ENCODE measurements around the gene NRL.
"Not testable (repeated sequence)": the region's sequence is repeated elsewhere in the genome, so short reads cannot be mapped to it uniquely, and the experiment has no call there.

Gene NRL

GRCh38 chr14:24123424-24124417 is 9.0 kb upstream of the NRL start:
- DNase-seq: no peak

DNA sequence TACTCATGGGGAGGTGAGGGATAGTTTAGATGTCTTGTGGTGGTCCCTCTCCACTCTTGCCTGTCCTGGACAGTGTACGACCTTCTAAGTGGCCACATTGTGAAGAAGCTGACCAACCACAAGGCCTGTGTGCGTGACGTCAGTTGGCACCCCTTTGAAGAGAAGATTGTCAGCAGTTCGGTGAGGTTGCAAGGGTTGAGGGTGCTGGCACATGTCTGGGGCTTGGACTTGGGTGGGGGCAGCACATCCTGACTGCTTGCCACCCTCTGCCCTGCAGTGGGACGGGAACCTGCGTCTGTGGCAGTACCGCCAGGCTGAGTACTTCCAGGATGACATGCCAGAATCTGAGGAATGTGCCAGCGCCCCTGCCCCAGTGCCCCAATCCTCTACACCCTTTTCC is 8.1 kb upstream of the NRL start:
- DNase-seq: no peak

DNA sequence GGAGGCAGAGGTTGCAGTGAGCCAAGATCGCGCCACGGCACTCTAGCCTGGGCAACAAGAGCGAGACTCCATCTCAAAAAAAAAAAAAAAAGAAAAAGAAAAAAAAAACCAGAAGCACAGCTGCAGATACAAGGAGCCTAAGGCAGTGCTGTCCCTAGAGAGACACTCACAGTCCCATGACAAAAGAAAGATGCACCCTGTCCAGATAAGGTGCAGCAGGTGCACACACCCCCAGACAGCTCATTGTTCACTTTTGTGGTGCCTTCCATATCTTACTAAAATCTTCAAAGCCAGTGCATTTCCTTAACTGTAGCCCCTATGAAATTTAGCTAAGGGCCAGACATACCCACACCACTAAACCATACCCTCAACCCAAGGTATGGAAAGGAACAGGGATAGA is 7.7 kb upstream of the NRL start:
- no peak for DNase-seq

GRCh38 chr14:24121210-24121609 is 6.5 kb upstream of the NRL start:
- DNase-seq: no peak

DNA sequence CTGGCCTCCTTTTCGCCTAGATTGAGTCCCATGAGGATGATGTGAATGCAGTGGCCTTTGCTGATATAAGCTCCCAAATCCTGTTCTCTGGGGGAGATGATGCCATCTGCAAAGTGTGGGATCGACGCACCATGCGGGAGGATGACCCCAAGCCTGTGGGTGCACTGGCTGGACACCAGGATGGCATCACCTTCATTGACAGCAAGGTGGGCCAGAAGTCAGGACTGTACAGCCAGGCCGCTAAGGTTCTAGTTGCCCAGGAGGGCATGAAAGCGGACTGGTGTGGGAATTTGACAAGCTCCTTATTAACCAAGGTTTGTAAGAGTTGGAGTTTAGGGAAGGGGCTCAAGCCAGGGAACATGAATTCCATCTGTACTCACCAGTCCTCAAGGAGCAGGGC is 4.9 kb upstream of the NRL start:
- DNase-seq: no peak

DNA sequence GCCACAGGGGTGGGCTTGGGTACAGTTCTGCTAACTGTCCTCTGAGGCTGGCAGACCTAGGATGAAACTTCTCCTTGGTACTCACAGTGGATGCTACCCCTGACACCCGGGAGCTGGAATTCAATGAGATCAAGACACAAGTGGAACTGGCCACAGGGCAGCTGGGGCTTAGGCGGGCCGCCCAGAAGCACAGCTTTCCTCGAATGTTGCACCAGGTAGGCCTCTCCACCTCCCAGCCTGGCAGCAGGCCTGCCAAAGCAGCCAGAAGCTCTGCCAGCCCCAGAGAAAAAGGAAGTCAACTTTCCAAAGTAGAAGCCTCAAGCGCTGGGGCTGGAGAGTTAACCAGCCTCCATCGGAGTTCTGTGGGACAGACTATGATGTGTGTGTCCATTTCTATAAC is 2.4 kb upstream of the NRL start:
- no peak for DNase-seq

GRCh38 chr14:24116128-24116814 is 1.5 kb upstream of the NRL start:
- no peak for DNase-seq

- DNase-seq: no peak
Observed at GRCh38 chr14:24115422-24116127, 826 bp upstream of the NRL start.

DNA sequence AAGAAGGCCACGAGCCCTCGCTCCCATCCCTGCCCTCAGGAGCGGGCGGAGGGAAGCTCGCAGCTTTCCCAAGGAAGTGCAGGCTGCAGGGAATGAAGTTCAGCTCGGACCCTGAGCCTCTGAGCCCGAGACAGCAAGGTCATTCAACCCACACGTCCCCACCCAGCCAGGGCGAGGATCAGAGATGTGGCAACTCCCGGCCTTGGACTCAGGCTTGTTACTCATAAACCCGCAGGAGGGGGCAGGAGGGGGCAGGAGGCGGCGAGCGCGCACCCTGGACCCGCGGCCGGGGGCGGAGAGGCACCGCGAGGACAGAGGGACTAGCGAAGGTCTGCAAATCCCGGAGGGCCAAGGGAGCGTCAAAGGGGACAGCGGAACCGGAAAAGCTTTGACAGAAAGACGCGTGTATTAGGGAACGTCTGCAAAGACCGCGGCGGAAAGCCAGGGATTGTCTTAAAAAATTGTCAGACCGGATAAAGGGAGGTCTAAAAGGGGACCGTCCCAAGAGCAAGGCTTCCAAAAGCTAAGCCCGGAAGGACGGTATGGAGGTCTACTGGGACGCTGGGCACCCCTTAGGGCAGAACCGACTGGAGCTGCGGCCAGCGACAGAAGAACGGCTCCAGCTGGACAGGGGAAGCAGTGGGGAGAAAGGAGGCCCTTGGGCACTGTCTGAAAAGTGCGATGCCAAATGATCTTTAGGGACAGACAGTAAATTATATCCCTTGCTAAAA is 783 bp downstream of the NRL start:
- peak; percentile 92 for DNase-seq

DNA sequence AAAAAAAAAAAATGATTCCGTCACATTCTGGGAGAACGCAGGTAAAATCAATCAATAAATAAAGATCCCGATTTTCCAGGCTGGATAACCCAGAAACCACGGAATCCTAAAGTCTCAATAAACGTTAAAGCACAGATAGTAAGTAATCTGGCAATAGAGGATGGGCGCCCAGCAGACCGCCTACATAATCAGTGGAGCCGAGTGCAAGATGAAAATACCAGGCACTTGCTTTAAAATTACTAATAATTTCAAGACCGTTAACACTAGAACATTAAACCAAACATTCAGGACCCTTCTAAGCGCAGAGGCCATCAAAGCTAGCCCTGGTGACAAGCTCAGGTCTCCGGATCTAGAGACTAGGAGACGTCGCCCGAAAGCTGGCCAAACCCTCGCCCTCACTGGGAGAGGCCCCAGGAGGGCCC is 1.4 kb downstream of the NRL start:
- DNase-seq: no peak

DNA sequence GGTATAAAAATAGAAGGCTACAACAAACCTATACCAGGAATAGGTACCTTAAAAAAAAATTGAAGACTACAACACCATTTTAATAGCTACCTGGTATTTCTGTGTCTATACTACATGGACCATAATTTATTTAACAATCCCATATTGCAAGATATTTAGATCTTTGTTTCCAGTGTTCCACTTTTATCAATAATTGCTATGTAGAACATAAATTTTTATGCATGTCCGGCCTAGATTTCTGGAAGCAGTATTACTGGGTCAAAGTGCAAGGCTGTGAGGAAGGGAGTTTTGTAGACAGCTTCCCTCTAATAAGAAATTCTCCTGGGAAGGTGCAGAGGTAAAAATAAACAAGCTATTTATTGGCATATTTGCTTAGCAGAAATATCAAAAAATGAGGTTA is 4.2 kb downstream of the NRL start:
- no peak for DNase-seq

DNA sequence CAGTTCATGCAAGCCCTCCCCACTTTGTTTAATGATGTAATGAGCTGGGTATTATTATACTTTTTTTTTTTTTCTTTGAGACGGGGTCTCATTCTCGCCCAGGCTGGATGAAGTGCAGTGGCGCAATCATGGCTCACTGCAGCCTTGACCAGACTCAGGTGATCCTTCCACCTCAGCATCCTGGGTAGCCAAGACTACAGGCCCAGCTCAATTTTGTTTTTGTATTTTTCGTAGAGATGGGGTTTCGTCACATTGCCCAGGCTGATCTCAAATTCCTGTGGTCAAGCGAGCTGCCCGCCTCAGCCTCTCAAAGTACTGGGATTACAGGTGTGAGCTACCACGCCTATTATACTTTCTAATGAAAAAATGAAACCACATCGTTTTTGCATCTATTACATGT is 4.7 kb downstream of the NRL start:
- DNase-seq: no peak

DNA sequence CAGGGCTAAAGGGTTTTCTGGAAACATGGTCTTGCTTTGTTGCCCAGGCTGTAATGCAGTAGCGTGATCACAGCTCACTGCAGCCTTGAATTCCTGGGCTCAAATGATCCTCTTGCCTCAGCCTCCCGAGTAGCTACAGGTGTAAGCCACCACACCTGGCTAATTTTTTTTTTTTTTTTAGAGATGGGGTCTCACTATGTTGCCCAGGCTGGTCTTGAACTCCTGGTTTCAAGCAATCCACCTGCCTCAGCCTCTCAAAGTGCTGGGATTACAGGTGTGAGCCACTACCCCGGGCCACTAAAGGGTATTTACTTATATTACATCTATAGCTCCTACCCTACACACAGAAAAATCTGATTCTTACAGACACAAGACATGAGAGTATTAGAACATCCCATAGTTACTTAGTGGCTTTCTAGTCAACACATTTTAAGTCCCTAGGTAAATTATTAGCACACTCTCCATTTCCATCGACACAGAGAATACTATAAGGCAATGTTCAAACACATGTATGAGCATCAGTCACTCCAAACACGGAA is 6.3 kb downstream of the NRL start:
- DNase-seq: no peak

GRCh38 chr14:24106672-24107271 is 8.0 kb downstream of the NRL start:
- DNase-seq: no peak

DNA sequence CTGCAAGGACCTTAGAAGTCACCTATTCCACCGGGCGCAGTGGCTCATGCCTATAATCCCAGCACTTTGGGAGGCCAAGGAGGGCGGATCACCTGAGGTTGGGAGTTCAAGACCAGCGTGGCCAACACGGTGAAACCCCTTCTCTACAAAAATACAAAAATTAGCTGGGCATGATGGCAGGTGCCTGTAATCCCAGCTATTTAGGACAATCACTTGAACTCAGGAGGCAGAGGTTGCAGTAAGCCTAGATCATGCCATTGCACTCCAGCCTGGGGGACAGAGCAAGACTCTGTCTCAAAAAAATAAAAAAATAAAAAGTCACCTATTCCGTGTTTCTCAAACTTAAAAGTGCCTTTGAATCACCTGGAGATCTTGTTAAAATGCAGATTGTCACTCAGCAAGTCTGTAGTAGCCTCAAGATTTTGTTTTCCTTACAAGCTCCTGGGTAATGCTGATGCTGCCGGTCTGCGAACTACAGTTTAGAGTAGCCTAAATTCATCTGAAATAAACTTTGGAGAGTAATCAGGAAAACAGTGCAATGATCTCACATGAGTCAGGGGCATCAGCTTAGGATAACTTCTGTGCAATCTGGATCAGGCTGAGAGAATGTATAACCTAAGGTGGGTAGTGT is 9.0 kb downstream of the NRL start:
- not testable (repeated sequence) for DNase-seq

DNA sequence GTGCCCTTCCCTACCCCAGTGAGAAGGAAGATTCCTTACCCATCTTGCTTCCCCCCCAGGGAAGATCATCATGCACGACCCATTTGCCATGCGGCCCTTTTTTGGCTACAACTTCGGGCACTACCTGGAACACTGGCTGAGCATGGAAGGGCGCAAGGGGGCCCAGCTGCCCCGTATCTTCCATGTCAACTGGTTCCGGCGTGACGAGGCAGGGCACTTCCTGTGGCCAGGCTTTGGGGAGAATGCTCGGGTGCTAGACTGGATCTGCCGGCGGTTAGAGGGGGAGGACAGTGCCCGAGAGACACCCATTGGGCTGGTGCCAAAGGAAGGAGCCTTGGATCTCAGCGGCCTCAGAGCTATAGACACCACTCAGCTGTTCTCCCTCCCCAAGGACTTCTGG is 11.3 kb downstream of the NRL start:
- DNase-seq: no peak

GRCh38 chr14:24102357-24103048 is 12.2 kb downstream of the NRL start:
- no peak for DNase-seq

- no peak for DNase-seq
Observed at GRCh38 chr14:24100982-24101494, 13.7 kb downstream of the NRL start.

DNA sequence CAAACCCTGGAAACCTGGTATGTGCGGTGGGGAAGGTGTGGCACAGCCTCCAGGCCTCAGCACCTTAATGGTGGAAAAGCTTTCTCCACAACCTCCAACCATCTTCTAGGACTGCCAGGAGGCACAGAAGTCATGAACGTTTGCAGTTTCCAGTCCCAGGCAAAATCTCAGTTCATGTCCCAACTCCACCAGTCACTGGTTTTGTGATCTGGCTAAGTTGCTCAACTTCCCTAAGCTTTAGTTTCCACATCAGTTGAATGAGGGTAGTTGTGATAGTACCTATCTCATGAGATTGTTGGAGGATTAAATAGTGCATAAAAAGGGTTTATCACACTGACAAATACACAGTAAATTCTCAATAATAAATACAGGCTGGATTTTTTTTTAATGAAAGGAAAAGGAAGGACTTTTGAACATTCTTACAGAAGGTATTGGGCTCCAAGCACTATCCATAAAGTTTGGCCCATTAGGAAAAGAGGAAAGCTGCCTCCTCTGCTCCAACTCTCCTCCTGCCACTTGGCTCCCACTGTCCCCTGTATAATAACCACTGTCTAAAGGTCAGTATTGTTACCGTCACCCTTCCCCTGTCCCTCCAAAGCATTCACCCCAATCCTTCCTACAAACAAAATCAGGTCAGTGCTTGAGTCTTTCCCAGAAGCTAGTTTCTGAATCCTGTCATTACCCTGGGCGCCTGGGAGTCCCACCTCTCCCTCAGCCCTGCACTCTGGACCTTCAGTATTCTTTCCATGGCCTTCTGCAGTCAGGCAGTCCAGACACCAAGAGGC is 14.4 kb downstream of the NRL start:
- DNase-seq: no peak
